Liver (tissue), 9 donors: Measurements from ENCODE around the gene LMCD1. TPM values are rescaled to one million over a fixed set of nuclear protein-coding genes. Genes with fewer than 3 reads are reported as not detected.

Source experiments
- DNase-seq: peaks from one replicate; pipeline ENCODE4 v3.0.0-alpha.2; 2017; ENCODE audit warnings: low spot score
- H3K27ac ChIP-seq, 2 donors: one replicate each; pipeline ENCODE4 v1.7.0; 2013; ENCODE audit warnings: inconsistent platforms in 2 of 2, low read length in 2 of 2, control low read depth in 1 of 2, low read depth in 1 of 2, mild to moderate bottlenecking in 1 of 2
- H3K27me3 ChIP-seq, 4 donors: one replicate each; pipeline versions ENCODE4 v1.6.1 to v1.7.0; 2013; ENCODE audit warnings: low read length in 3 of 4, inconsistent platforms in 1 of 4, mild to moderate bottlenecking in 1 of 4, moderate library complexity in 1 of 4; ENCODE audit not compliant: control insufficient read depth in 4 of 4, insufficient read depth in 4 of 4
- H3K36me3 ChIP-seq, 4 donors: one replicate each; pipeline versions ENCODE4 v1.6.1 to v1.7.0; 2013; ENCODE audit warnings: low read length in 3 of 4, mild to moderate bottlenecking in 3 of 4, low read depth in 1 of 4, moderate library complexity in 1 of 4; ENCODE audit not compliant: control insufficient read depth in 4 of 4, insufficient read depth in 3 of 4
- H3K4me1 ChIP-seq, 4 donors: one replicate each; pipeline versions ENCODE4 v1.6.1 to v1.7.0; 2013; ENCODE audit warnings: low read length in 3 of 4, mild to moderate bottlenecking in 3 of 4, moderate library complexity in 1 of 4; ENCODE audit not compliant: control insufficient read depth in 4 of 4, insufficient read depth in 4 of 4
- H3K4me3 ChIP-seq, 3 donors: one replicate each; pipeline versions ENCODE4 v1.6.1 to v1.7.0; 2013; ENCODE audit warnings: low read length in 3 of 3, control low read depth in 1 of 3, low read depth in 1 of 3, mild to moderate bottlenecking in 1 of 3
- H3K9ac ChIP-seq, 2 donors: one replicate each; pipeline ENCODE4 v1.7.0; 2013; ENCODE audit warnings: low read length in 2 of 2, mild to moderate bottlenecking in 2 of 2, moderate library complexity in 2 of 2, control low read depth in 1 of 2, low read depth in 1 of 2
- H3K9me3 ChIP-seq, 4 donors: one replicate each; pipeline versions ENCODE4 v1.6.1 to v1.7.0; 2013; ENCODE audit warnings: low read length in 3 of 4; ENCODE audit not compliant: control insufficient read depth in 4 of 4
- ATF3 ChIP-seq: IDR thresholded peaks from 2 replicates; pipeline ENCODE4 v1.6.1; 2016; ENCODE audit warnings: antibody characterized with exemption
- CTCF ChIP-seq: fragments of 150-350 bp; IDR thresholded peaks from 2 replicates; pipeline ENCODE4 v1.5.1; 2017; ENCODE audit warnings: improper control_type of control experiment, low read depth, low read length; ENCODE audit not compliant: missing input control
- EGR1 ChIP-seq, 2 donors: IDR thresholded peaks; 2 replicates each; pipeline ENCODE4 v1.6.1; 2016 to 2018; ENCODE audit warnings: antibody characterized with exemption in 2 of 2, low read depth in 2 of 2
- FOXA1 ChIP-seq: IDR thresholded peaks from 2 replicates; pipeline ENCODE4 v1.6.1; 2016; ENCODE audit warnings: antibody characterized with exemption
- FOXA2 ChIP-seq: IDR thresholded peaks from 2 replicates; pipeline ENCODE4 v1.6.1; 2016; ENCODE audit warnings: antibody characterized with exemption
- GABPA ChIP-seq, 2 donors: IDR thresholded peaks in 1 of 2; conservative IDR thresholded peaks in 1 of 2; 2 replicates each; pipeline ENCODE4 v1.6.1; 2016; ENCODE audit warnings: antibody characterized with exemption in 2 of 2, mild to moderate bottlenecking in 1 of 2, moderate library complexity in 1 of 2
- HNF4A ChIP-seq, 2 donors: conservative IDR thresholded peaks; 2 replicates each; pipeline ENCODE4 v1.6.1; 2016; ENCODE audit warnings: antibody characterized with exemption in 2 of 2, mild to moderate bottlenecking in 2 of 2
- HNF4G ChIP-seq: IDR thresholded peaks from 2 replicates; pipeline ENCODE4 v1.6.1; 2016; ENCODE audit warnings: antibody characterized with exemption
- JUND ChIP-seq, 2 donors: IDR thresholded peaks; 2 replicates each; pipeline ENCODE4 v1.6.1; 2016; ENCODE audit warnings: antibody characterized with exemption in 2 of 2
- MAX ChIP-seq: IDR thresholded peaks from 2 replicates; pipeline ENCODE4 v1.6.1; 2016; ENCODE audit warnings: antibody characterized with exemption
- NR2F2 ChIP-seq: IDR thresholded peaks from 2 replicates; pipeline ENCODE4 v1.6.1; 2016; ENCODE audit warnings: antibody characterized with exemption
- RAD21 ChIP-seq, 2 donors: IDR thresholded peaks; 2 replicates each; pipeline ENCODE4 v1.6.1; 2016; ENCODE audit warnings: antibody characterized with exemption in 2 of 2, mild to moderate bottlenecking in 2 of 2
- REST ChIP-seq: IDR thresholded peaks from 2 replicates; pipeline ENCODE4 v1.6.1; 2016; ENCODE audit warnings: antibody characterized with exemption, mild to moderate bottlenecking
- RXRA ChIP-seq, 2 donors: IDR thresholded peaks; 2 replicates each; pipeline ENCODE4 v1.6.1; 2017 to 2018; ENCODE audit warnings: antibody characterized with exemption in 2 of 2, mild to moderate bottlenecking in 1 of 2
- SP1 ChIP-seq: IDR thresholded peaks from 2 replicates; pipeline ENCODE4 v1.6.1; 2018; ENCODE audit warnings: antibody characterized with exemption, mild to moderate bottlenecking
- TAF1 ChIP-seq: conservative IDR thresholded peaks from 2 replicates; pipeline ENCODE4 v1.6.1; 2016; ENCODE audit warnings: antibody characterized with exemption, mild to moderate bottlenecking
- YY1 ChIP-seq: IDR thresholded peaks from 2 replicates; pipeline ENCODE4 v1.6.1; 2016; ENCODE audit warnings: antibody characterized with exemption, mild to moderate bottlenecking
- ZBTB33 ChIP-seq: IDR thresholded peaks from 2 replicates; pipeline ENCODE4 v1.6.1; 2016; ENCODE audit warnings: antibody characterized with exemption
- WGBS: extraction: QIAGEN DNeasy Blood & Tissue Kit; methylation state at CpG from one replicate; pipeline ENCODE4 v1.1.7; 2013; 5-methylcytosine and 5-hydroxymethylcytosine counted together
- polyA plus RNA-seq, 2 donors: library from polyadenylated mRNA; stranded (reverse) in 1 of 2; unstranded in 1 of 2; fragments of 200-250 nt in 1 of 2; fragments of >200 nt in 1 of 2; fragmentation: Nextera tagmentation in 1 of 2; extraction: Ambion mirVana in 1 of 2; gene quantifications; one replicate each; pipeline versions ENCODE4 v1.2.1 to v1.2.3, GENCODE V29; 2013 to 2015
- total RNA-seq, 2 donors: library from RNA; depleted of rRNA; stranded (reverse); fragments of >200 nt; gene quantifications; one replicate each; pipeline ENCODE4 v1.2.3, GENCODE V29; 2014
- donor health status: healthy.
- donor health status: healthy.
- donor health status: healthy.
- donor health status: healthy.
- donor health status: healthy.

The LMCD1 gene
- total and polyA plus RNA-seq, 4 donors = 3.1 to 8.3 (median 6.0) TPM

- H3K9ac ChIP-seq = no peak overlapping the region
- H3K27ac ChIP-seq = peak overlapping the region; percentile 36 to 56
- no peaks in the 10 kb centered on the region for H3K27me3 ChIP-seq
- peaks cover 15 to 48% (median 37%) of the 10 kb centered on the region in 4 donors for H3K4me1 ChIP-seq
- H3K9me3 ChIP-seq = no peaks in the 10 kb centered on the region
- TF ChIP-seq RXRA (IDR thresholded peaks at IDR 0.05) (peak; percentile 62 to 85), GABPA (IDR thresholded peaks at IDR 0.05 in 1 of 2, conservative IDR thresholded peaks at IDR 0.05 in 1 of 2) (peak in 1 of 2 donors; percentile 38), FOXA1 (peak; percentile 10), TAF1 (no peak), FOXA2 (peak; percentile 56), ZBTB33 (peak; percentile 76), MAX (peak; percentile 96), SP1 (peak; percentile 95), HNF4G (peak; percentile 64), ATF3 (no peak), CTCF (no peak), NR2F2 (peak; percentile 69), RAD21 (IDR thresholded peaks at IDR 0.05) (peak; percentile 39 to 62), REST (peak; percentile 82), HNF4A (conservative IDR thresholded peaks at IDR 0.05) (peak; percentile 81 to 91), YY1 (peak; percentile 92), EGR1 (IDR thresholded peaks at IDR 0.05; ENCODE audit: low read depth in 2 of 2) (peak in 1 of 2 donors; percentile 79), JUND (IDR thresholded peaks at IDR 0.05) (peak in 1 of 2 donors; percentile 73)
- H3K4me3 ChIP-seq = no peak overlapping the region
- DNase-seq = peak; percentile 41
- 30% methylated on average over 9 of the region's 9 CpGs for WGBS
- H3K36me3 ChIP-seq = no peaks in the 10 kb centered on the region
Observed at GRCh38 chr3:8529181-8529637, 27.6 kb downstream of the LMCD1 start.
